D721Med (cell line): ENCODE data around the gene GPALPP1.
A peak's percentile ranks its signal among the peaks of the same experiment; 100 is the strongest.

ENCODE experiments used
- DNase-seq: peaks from one replicate; pipeline ENCODE4 v3.0.0; 2011; ENCODE audit warnings: low spot score; ENCODE audit not compliant: insufficient read length
- FAIRE-seq: peaks from 2 replicates; lab custom pipeline; 2011; peaks lifted over from hg19 to GRCh38; lab: Jason Lieb, UNC
- TF ChIP-seq, protein P1 (sequence below): IDR thresholded peaks from 2 replicates; pipeline ENCODE4 v1.5.1; 2012; ENCODE audit warnings: mild to moderate bottlenecking, control low read depth; ENCODE audit not compliant: insufficient read depth; ENCODE audit errors: missing control alignments

The GPALPP1 gene

GRCh38 chr13:45036206-45036605 lies 46.9 kb downstream of the GPALPP1 start:
- TF ChIP-seq, protein P1, sequence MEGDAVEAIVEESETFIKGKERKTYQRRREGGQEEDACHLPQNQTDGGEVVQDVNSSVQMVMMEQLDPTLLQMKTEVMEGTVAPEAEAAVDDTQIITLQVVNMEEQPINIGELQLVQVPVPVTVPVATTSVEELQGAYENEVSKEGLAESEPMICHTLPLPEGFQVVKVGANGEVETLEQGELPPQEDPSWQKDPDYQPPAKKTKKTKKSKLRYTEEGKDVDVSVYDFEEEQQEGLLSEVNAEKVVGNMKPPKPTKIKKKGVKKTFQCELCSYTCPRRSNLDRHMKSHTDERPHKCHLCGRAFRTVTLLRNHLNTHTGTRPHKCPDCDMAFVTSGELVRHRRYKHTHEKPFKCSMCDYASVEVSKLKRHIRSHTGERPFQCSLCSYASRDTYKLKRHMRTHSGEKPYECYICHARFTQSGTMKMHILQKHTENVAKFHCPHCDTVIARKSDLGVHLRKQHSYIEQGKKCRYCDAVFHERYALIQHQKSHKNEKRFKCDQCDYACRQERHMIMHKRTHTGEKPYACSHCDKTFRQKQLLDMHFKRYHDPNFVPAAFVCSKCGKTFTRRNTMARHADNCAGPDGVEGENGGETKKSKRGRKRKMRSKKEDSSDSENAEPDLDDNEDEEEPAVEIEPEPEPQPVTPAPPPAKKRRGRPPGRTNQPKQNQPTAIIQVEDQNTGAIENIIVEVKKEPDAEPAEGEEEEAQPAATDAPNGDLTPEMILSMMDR, result no peak

DNA sequence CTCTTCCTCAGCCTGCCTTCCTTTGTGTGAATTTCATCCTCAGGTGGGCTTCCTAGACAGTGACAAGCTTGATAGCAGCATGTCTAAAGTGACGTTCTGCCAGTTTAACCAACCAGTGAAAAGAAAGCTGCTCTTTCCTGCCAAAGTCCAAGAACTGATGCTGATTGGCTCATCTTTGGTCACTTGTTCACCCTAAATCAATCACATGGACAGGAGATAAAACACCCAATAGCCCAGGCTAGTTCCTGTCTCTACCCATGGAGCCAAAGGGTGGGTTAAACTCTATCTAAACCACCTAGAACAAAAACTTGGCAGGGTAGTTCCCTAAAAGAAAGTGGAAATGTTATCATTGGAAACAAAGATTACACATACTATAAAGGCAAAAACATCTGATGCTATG lies 50.8 kb downstream of the GPALPP1 start:
- FAIRE-seq, result no peak

More at GRCh38 chr13:45036206-45036605, 46.9 kb downstream of the GPALPP1 start:
- no peak for DNase-seq
- FAIRE-seq, result no peak

GRCh38 chr13:45040622-45041021 lies 51.3 kb downstream of the GPALPP1 start:
- no peak for FAIRE-seq
- TF ChIP-seq, protein P1, result no peak
- DNase-seq, result no peak

More for the DNA sequence above, 50.8 kb downstream of the GPALPP1 start:
- TF ChIP-seq, protein P1, result no peak
- DNase-seq, result no peak

DNA sequence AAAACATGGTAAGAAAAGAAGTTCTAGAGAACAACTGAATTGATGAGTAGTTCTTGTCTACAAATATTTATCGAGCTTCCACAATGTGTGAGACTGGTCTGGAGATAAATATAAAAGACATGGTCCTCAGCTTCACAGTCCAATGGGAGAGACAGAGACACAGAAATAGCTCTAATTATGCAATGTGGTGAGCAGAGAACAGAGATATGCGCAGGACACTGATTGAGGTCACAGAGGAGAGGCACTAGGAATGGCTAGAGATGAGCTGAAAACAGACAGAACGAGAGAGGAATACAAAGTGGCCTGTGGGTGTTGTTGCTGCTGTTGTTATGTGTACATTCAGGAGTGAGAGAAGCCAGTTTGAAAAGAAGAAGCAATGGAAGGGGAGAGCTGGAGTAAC lies 53.2 kb downstream of the GPALPP1 start:
- DNase-seq (no peak), FAIRE-seq (no peak)
- TF ChIP-seq, protein P1, result no peak

DNA sequence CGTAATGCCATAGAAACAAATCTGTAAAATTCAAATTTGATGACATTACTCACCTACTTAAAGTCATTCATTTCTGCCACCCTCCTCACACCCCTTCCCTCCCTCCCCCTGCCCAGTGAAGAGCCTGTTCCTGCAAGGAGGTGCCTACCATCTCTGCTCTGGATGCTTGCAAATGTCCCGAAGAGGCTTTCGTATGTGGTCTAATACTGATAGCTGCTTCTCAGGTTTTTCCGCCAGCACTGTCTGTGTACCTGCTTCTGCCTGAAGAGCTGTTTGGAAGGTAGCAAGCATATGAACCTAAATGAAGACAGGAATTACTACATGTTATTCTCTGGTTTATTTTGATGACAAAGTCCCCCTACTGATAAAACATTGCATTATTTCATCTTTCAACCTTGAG lies 57.1 kb downstream of the GPALPP1 start:
- no peak for DNase-seq
- FAIRE-seq, result no peak
- TF ChIP-seq, protein P1, result no peak

DNA sequence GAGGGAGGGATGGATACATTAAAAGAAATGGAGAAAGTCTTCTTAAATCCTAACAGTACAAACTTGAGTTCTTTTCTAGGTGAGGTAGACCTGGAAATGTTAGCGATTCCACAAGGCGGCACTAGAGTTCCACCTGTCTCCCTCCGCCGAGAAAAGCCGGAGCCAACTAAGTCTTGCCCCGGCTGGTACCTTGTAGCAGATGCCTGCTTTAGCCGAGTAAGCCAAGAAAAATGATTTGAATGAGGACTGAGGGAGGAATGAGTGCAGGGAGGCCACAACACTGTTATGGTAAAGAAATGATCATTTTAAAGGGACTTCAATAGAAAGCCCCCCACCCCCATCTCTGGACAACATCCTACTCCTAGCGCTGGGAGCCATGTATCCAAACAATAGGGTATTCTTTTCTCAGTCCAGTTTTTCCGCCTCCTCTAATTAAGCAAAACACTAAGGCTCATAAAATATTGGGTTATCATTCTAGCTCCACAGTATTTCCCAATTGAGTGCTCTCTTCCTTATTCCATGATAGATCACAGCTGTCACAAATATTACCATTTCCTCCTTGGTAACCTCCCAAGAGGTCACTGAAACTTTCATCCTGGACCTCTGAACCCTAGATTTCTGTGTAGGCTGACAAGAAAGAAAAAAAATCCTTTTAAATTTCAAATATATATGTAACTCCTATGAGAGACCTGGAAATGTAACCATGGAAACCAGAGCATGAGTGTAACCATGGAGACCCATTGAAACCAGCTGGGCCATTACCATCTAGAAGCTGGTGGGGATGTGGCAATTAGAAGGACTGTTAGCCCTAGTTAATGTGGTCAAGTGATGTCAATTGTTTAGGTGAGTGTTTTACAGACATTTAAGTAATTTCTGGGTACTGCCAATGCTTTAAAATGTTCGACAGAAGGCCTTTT lies 58.3 kb downstream of the GPALPP1 start:
- TF ChIP-seq, protein P1, result peak; percentile 95
- FAIRE-seq, result no peak
- peak; percentile 61 for DNase-seq

DNA sequence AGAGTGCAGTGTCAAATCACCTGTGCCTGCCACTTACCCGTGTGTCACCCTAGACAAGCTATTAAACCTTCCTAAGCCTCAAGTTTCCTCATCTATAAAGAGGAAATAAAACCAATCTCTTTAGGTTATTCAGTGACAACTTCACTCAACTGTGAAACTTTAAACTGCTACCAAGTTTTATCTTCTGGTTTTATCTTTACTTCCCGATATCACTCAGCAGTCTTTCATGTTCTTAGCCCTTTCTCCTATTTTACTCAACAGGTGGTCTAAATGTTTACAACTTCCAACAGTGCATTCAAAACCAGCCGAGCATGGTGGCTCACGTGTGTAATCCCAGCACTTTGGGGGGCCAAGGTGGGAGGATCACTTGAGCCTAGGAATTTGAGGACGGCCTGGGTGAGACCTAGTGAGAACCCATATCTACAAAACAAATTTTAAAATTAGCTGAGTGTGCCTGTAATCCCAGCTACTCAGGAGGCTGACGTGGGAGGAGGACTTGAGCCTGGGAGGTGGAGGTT lies 59.6 kb downstream of the GPALPP1 start:
- TF ChIP-seq, protein P1, result no peak
- DNase-seq (no peak), FAIRE-seq (no peak)
